Cortex of kidney (tissue), 1 donor: ENCODE results near the gene UNC13C.
"Not testable (repeated sequence)": the region's sequence is repeated elsewhere in the genome, so short reads cannot be mapped to it uniquely, and the experiment has no call there.

ENCODE experiments used
- DNase-seq: peaks from one replicate; lab custom pipeline; 2025; lab: John Stamatoyannopoulos, UW

The UNC13C gene

GRCh38 chr15:54305138-54305537 is 326.9 kb downstream of the UNC13C start:
- no peak for DNase-seq

GRCh38 chr15:54307252-54307902 is 329.1 kb downstream of the UNC13C start:
- DNase-seq, result no peak

GRCh38 chr15:54307926-54308325 is 329.7 kb downstream of the UNC13C start:
- DNase-seq, result no peak

- no peak for DNase-seq
Observed at GRCh38 chr15:54312528-54312927, 334.3 kb downstream of the UNC13C start.

GRCh38 chr15:54321426-54321825 is 343.2 kb downstream of the UNC13C start:
- DNase-seq, result no peak

GRCh38 chr15:54322341-54322740 is 344.1 kb downstream of the UNC13C start:
- DNase-seq, result no peak

GRCh38 chr15:54345301-54345700 is 367.1 kb downstream of the UNC13C start:
- DNase-seq, result no peak

GRCh38 chr15:54345827-54346226 is 367.6 kb downstream of the UNC13C start:
- no peak for DNase-seq

- no peak for DNase-seq
Observed at GRCh38 chr15:54347082-54347827, 369.0 kb downstream of the UNC13C start.

GRCh38 chr15:54353726-54354125 is 375.5 kb downstream of the UNC13C start:
- DNase-seq, result no peak

GRCh38 chr15:54354341-54354740 is 376.1 kb downstream of the UNC13C start:
- no peak for DNase-seq

- no peak for DNase-seq
Observed at GRCh38 chr15:54364961-54365360, 386.7 kb downstream of the UNC13C start.

GRCh38 chr15:54373332-54373731 is 395.1 kb downstream of the UNC13C start:
- no peak for DNase-seq

- DNase-seq, result no peak
Observed at GRCh38 chr15:54374184-54374952, 396.1 kb downstream of the UNC13C start.

GRCh38 chr15:54387799-54388198 is 409.6 kb downstream of the UNC13C start:
- DNase-seq, result no peak

GRCh38 chr15:54388746-54389145 is 410.5 kb downstream of the UNC13C start:
- no peak for DNase-seq

- DNase-seq, result no peak
Observed at GRCh38 chr15:54410481-54410880, 432.2 kb downstream of the UNC13C start.

- DNase-seq, result no peak
Observed at GRCh38 chr15:54424171-54424570, 445.9 kb downstream of the UNC13C start.

GRCh38 chr15:54428596-54428995 is 450.4 kb downstream of the UNC13C start:
- no peak for DNase-seq

GRCh38 chr15:54450288-54450687 is 472.0 kb downstream of the UNC13C start:
- not testable (repeated sequence) for DNase-seq

- DNase-seq, result no peak
Observed at GRCh38 chr15:54456413-54456812, 478.2 kb downstream of the UNC13C start.

GRCh38 chr15:54462511-54462913 is 484.3 kb downstream of the UNC13C start:
- no peak for DNase-seq

GRCh38 chr15:54481819-54482218 is 503.6 kb downstream of the UNC13C start:
- DNase-seq, result no peak
